Measurements from ENCODE around the gene KRT1.
A peak's percentile ranks its signal among the peaks of the same experiment; 100 is the strongest.
"Not testable (repeated sequence)": the region's sequence is repeated elsewhere in the genome, so short reads cannot be mapped to it uniquely, and the experiment has no call there.

Gene KRT1

GRCh38 chr12:52680363-52680762, at the start of gene KRT1:
Gene KRT1 (minus strand): TSS chr12:52680407. CDS start chr12:52680348, 59 bp downstream.
- no peak for DNase-seq

- peak in 1 of 2 experiments; percentile 4 for DNase-seq
These were observed 48.9 kb upstream of the KRT1 start for GRCh38 chr12:52729147-52729546.

GRCh38 chr12:52728374-52728773, 48.2 kb upstream of the KRT1 start:
- no peak for DNase-seq

- no peak for DNase-seq
These were observed 46.8 kb upstream of the KRT1 start for GRCh38 chr12:52727037-52727436.

GRCh38 chr12:52726451-52726850, 46.2 kb upstream of the KRT1 start:
- no peak for DNase-seq

DNA sequence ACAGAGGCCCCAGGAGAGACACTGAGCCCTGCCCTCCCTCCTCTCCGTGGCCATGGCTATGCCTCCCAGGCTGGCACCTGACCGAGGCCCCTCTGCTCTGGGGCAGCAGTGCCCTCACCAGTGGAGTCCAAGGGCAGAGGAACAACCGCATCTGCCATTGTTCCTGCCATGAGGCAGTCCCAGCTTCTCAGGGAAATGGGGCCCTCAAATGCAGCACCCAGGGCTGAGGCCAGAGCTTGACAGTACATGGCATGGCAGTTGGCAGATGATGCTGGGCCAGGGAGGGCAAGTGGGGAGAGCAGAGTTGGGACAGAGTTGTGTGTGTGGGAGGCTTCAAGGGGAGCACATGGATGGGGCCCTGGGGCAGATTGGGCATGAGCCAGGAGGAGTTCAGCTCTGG, 44.2 kb upstream of the KRT1 start:
- DNase-seq = no peak

DNA sequence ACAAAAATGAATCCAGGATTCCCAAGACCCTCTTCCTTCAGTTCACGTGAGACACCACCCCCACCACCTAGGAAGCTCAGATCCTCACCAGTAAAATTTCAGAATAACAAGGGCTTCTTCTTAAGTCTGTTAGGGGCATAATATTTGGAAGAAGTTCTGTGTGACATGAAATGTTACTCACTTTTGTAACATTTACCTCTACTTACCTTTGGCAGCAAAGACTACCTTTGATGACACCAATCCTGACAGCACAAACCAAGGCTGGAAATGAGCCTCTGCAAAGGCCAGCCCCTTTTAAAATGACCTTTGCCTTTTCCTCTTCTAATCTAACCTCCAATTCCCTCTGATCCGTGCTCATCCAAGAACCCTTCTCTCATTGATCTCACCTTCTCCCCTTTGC, 42.5 kb upstream of the KRT1 start:
- DNase-seq = no peak

GRCh38 chr12:52721838-52722470, 41.7 kb upstream of the KRT1 start:
- no peak for DNase-seq

DNA sequence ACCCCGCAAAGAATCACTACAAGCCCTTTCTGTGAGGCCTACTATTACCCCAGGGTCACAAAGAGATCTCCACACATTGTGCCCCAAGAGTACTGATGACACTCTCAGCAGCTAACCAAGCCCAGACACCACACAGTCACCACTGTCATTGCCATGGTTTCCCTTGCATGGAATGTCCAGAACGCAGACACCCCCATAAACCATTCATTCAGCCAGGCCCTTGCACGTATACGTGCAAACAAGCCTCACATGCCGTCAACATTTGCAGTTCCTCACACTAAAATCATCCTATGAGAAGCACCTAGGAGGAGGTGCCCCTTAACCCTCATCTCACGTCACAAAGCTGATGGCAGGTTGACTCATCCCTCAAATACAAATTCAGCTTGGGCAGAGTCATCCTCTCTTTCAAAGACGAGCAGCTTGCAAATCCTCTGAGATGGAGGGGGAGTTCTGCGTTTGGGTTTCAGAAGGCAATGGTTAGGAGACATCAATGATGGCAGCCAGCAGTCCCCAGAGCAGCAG, 40.2 kb upstream of the KRT1 start:
- DNase-seq = no peak

DNA sequence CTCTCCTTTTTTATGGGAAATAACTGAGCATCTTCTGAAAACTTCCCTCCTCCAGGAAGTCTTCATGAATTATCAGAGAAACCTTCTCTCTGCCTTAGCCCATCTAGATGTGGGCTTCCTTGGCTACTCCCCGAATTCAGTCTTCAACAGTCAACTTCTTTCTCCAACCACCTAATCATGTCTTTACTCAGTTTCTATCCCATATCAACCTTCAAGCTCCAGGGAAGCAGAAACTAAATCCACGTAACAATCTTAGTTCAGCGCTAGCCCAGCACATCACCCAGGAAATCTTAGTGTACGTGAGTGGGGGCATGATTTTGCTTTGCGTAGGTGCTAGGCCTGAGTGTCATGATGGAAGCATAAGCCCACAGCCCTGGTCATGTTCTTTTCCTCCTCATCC, 35.9 kb upstream of the KRT1 start:
- no peak for DNase-seq

GRCh38 chr12:52715416-52715815, 35.2 kb upstream of the KRT1 start:
- DNase-seq = no peak

DNA sequence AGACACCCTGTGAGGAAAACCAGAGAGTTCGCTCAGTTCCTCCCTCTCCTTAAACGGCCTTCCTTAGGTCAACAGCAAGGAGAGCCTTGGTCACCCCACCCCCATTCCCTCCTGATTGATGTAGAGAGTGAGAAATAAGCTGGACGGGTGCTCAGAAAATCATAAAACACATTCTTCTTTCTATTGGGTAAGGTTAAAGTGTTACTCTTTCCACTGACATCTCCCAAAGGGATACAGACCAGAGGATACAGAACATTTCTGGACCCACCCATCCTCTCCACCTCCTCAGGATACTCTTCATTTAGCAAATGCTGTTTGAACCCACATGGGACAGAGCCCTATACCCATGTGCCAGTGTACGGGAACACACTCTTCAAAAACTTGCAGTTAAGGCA, 34.7 kb upstream of the KRT1 start:
- DNase-seq = no peak

DNA sequence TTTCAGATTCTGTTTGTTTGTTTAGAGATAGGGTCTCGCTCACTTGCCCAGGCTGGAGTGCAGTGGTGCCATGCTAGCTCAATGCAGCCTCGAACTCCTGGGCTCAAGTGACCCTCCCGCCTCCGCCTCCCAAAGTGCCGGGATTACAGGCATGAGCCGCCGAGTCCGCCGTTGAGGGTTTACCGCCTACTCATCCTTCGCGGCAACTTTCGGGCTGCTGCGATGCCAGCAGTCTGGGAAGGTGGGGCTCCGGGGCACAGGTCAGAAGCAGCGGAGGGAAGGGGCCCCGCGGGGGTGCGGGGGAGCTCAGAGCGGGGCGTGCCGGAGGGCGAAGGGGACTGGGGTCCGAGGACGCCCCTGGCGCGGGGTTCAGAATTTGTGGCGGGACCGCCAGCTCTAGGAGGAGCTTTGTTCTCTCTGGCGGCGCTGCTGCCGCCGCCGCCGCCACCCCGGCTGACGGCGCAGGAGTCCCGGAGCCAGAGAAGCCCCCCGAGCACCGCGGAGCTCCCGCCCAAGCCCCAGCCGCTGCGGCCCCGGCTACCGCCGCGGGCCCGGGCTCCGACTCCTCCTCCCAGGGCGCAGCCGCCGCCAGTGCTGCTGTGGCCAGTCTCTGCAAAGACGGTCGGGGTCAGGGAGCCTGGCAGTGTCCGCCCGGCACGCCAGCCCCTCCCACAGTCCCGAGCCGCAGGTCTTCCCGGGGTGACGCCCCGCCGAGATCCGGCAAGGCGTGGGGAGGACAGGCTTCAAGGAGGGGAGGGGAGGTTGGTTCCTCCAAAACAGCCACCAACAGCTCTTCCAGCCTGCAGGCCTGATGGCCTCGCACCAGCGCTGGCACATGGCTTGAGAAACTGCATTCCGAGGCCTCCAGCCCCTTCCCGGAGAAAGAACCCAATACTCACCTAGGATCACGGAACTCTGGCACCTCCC, 34.0 kb upstream of the KRT1 start:
- no peak for DNase-seq

GRCh38 chr12:52712122-52712521, 31.9 kb upstream of the KRT1 start:
- not testable (repeated sequence) for DNase-seq

GRCh38 chr12:52710730-52711129, 30.5 kb upstream of the KRT1 start:
- DNase-seq = no peak

DNA sequence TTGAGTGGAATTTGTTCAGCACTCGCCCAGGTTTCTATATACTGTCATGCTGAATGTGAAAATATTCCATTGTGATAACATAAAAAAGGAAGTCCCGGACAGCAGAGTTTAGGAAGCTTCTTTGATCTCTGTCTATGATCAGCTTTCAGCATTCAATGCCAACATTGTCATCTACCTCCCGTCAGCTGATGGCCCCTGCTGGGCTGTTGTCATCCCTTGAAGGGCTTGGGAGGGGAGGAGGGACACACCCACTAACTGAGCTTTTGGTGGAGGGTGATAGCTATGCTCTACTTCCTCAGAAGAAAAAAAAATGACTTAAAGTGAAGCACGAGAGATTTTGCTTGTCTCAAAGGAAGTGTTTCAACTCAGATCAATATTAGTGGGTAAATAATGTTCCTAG, 27.8 kb upstream of the KRT1 start:
- no peak for DNase-seq

DNA sequence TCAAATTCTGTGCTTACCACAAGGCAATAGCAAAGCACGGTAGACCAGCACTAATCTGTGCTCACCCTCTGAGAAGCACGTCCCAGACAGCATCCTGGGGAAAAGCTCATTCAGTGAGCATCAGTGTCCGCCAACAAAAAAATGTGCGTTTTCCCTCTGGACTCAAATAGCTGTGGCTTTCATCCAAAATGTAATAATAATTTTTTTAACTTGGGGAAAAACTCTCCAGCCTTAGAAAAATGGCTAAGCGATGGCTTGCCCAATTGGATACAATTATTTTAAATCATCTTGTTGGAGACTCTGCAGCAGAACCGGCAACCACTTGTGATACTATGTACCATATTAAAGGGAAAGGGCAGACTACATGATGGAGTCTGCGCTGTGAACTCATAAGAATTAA, 24.3 kb upstream of the KRT1 start:
- no peak for DNase-seq

DNA sequence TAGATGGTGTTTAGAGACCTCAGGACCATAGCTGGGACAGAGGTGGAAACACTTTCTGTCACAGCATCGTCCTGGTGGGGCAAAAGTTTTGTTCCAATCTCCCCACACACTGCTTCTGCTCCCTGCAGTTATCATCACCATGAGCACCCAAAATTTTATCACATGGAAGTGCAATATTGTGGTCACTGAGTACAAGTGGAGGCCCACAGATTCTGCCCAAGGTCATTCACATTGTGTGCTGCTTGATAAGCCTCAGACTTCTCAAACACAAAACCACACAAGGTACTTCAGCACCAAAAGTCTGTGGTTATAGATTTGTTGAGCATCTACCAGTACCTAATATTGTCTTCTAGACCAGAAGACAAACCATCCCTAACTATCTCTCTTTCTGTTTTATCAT, 23.7 kb upstream of the KRT1 start:
- DNase-seq = no peak

GRCh38 chr12:52703424-52703823, 23.2 kb upstream of the KRT1 start, which contains the start of gene KRT77:
Gene KRT77 (minus strand): TSS chr12:52703524. CDS start chr12:52703434, 90 bp downstream.
- DNase-seq = no peak

DNA sequence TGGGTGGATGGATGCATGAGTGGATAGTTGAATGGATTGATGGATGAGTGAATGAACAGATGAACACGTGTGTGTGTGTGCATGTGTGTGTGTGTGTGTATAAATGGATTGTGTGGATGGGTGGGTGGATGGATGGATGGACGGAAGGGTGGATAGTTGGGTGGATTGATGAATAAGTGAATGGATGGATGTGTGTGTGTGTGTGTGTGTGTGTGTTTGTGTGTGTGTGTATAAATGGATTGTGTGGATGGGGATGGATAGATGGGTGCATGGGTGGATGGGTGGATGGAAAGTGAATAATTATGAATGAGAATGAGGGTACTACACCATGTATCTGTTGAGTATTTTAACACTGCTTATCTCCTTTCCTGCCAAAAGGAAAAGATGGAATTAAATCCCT, 22.1 kb upstream of the KRT1 start:
- DNase-seq = no peak

- DNase-seq = no peak
These were observed 21.1 kb upstream of the KRT1 start for GRCh38 chr12:52701281-52701680.

DNA sequence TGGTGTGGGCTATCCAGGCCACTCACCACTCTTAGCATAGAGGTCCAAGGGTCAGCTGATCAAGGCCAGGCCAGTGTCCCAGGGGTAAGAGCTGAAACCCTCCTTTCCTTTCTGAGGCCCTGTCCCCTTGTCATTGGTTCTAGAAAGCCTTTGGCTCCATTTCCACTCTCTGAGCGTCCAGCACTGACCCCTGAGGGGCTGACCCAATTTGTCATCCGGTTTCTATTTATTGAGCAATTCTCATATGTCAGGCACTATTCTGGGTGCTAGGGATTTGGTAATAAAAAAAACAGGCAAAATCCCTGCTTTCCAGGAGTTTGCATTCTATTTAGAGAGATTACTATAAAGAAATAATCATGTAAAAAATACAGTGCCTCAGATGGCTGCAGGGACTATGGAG, 19.8 kb upstream of the KRT1 start:
- no peak for DNase-seq

GRCh38 chr12:52699373-52699772, 19.2 kb upstream of the KRT1 start:
- DNase-seq = no peak
